Smooth muscle cell (in vitro differentiated cells): ENCODE results near the gene IFI30. TPM values are rescaled to one million over a fixed set of nuclear protein-coding genes. Genes with fewer than 3 reads are reported as not detected.

Source experiments
- DNase-seq: peaks from one replicate; lab custom pipeline; 2025; ENCODE audit not compliant: unreplicated experiment; lab: John Stamatoyannopoulos, UW
- H2AFZ ChIP-seq: fragments of 200-600 bp; sonication (generic); 2 replicates; pipeline ENCODE4 v1.6.0; 2016; ENCODE audit warnings: antibody characterized with exemption, low read depth, mild to moderate bottlenecking
- H3F3A ChIP-seq: fragments of 200-600 bp; sonication (generic); 2 replicates; pipeline ENCODE4 v1.6.0; 2017; ENCODE audit warnings: antibody characterized with exemption, low read depth
- H3K27ac ChIP-seq: fragments of 200-600 bp; sonication (generic); 2 replicates; pipeline ENCODE4 v1.5.1; 2016; ENCODE audit warnings: low read depth, mild to moderate bottlenecking
- H3K27me3 ChIP-seq: fragments of 200-600 bp; sonication (generic); 2 replicates; pipeline ENCODE4 v1.6.1; 2016; ENCODE audit warnings: low read depth, mild to moderate bottlenecking
- H3K36me3 ChIP-seq: fragments of 200-600 bp; sonication (generic); 2 replicates; pipeline ENCODE4 v1.5.1; 2016; ENCODE audit warnings: low read depth
- H3K4me1 ChIP-seq: fragments of 200-600 bp; sonication (generic); 2 replicates; pipeline ENCODE4 v1.5.1; 2016; ENCODE audit warnings: low read depth
- H3K4me2 ChIP-seq: fragments of 200-600 bp; sonication (generic); 2 replicates; pipeline ENCODE4 v1.6.0; 2016; ENCODE audit warnings: mild to moderate bottlenecking
- H3K4me3 ChIP-seq: fragments of 200-600 bp; sonication (generic); 2 replicates; pipeline ENCODE4 v1.5.1; 2016; ENCODE audit warnings: mild to moderate bottlenecking
- H3K79me2 ChIP-seq: fragments of 200-600 bp; sonication (generic); 2 replicates; pipeline ENCODE4 v1.6.0; 2016; ENCODE audit warnings: low read depth, mild to moderate bottlenecking
- H3K9ac ChIP-seq: fragments of 200-600 bp; sonication (generic); 2 replicates; pipeline ENCODE4 v1.6.0; 2016; ENCODE audit warnings: low read depth
- H3K9me3 ChIP-seq: fragments of 200-600 bp; sonication (generic); replicated peaks from 2 replicates; pipeline ENCODE4 v1.5.1; 2016; ENCODE audit warnings: low read depth
- H4K20me1 ChIP-seq: fragments of 200-600 bp; sonication (generic); 2 replicates; pipeline ENCODE4 v1.6.0; 2016; ENCODE audit warnings: low read depth
- CTCF ChIP-seq: fragments of 200-600 bp; sonication (generic); IDR thresholded peaks from 2 replicates; pipeline ENCODE4 v1.5.1; 2017; ENCODE audit warnings: borderline replicate concordance, mild to moderate bottlenecking, antibody characterized with exemption; ENCODE audit not compliant: insufficient read depth, poor library complexity, severe bottlenecking
- WGBS: methylation state at CpG from one replicate; pipeline ENCODE4 v1.1.7; 2016; ENCODE audit warnings: low lambda C conversion rate; 5-methylcytosine and 5-hydroxymethylcytosine counted together
- polyA plus RNA-seq: library from polyadenylated mRNA; unstranded; fragments of >200 nt; fragmentation: Nextera tagmentation; extraction: Ambion mirVana; gene quantifications from 2 replicates; pipeline ENCODE4 v1.2.1, GENCODE V29; 2016
- total RNA-seq: library from RNA; depleted of rRNA; stranded (reverse); fragments of >200 nt; gene quantifications from 2 replicates; pipeline ENCODE4 v1.2.3, GENCODE V29; 2014

IFI30 gene
- total and polyA plus RNA-seq, 2 experiments from 2014 or later: 0.87 to 2.9 TPM

DNA sequence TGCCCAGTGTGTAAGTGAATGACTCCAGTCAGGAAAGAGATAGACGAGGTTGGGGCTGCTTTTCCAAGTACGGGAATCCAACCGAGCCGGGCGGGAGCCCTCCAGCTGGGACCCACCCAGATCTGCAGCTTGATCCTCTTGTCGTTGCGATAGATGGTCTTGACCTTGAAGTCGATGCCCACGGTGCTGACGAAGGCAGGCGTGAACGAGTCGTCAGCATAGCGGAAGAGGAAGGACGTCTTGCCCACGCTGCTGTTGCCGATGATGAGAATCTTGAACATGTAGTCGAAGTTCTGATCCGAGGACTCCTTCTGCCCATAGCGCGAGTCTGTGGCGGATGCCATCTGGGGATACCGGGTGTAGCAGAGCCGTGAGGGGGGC, 28.8 kb downstream of the IFI30 start:
- H4K20me1 ChIP-seq: peaks cover 18% of the 10 kb centered on the region
- TF ChIP-seq CTCF: no peak
- H3F3A ChIP-seq: peaks cover 7% of the 10 kb centered on the region
- no peak overlapping the region for H3K9ac ChIP-seq
- H3K4me3 ChIP-seq: no peak overlapping the region
- 93% methylated on average over 24 of the region's 24 CpGs for WGBS
- no peak overlapping the region for H3K4me2 ChIP-seq
- no peak overlapping the region for H3K27ac ChIP-seq
- no peaks in the 10 kb centered on the region for H3K79me2 ChIP-seq
- no peaks in the 10 kb centered on the region for H3K36me3 ChIP-seq
- peaks cover 18% of the 10 kb centered on the region for H3K4me1 ChIP-seq
- no peak for DNase-seq
- H2AFZ ChIP-seq: no peak overlapping the region
- no peaks in the 10 kb centered on the region for H3K27me3 ChIP-seq
- no peaks in the 10 kb centered on the region for H3K9me3 ChIP-seq

- WGBS: 41% methylated on average over 32 of the region's 32 CpGs
- H3K27ac ChIP-seq: no peak overlapping the region
- peak overlapping the region; percentile 65 for H3K4me3 ChIP-seq
These were observed 29.3 kb downstream of the IFI30 start for GRCh38 chr19:18202778-18203407.

DNA sequence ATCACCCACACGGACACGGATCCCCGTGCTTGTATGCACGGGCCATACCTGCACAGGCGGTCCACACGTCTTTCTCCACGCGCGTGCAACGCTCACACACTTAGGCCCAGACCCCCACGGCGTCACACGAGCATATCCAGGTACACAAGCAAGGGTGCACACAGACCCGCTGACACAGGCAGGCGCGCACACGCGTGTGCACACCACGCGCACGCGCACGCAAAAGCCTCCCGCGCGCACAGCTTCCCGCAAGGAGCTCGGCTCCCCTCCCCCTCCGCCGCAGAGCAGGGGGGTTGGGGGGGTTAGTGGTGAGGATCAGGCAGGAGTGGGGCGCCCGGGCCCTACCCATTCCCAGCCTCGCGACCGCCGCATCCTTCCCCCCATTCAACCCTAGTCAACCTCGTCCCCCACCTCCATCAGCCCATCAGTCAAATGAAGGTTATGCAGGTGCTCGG, 29.8 kb downstream of the IFI30 start:
- H2AFZ ChIP-seq: no peak overlapping the region
- TF ChIP-seq CTCF: no peak
- H3K79me2 ChIP-seq: no peaks in the 10 kb centered on the region
- peaks cover 7% of the 10 kb centered on the region for H3F3A ChIP-seq
- H3K27ac ChIP-seq: no peak overlapping the region
- peak overlapping the region; percentile 85 for H3K4me2 ChIP-seq
- H4K20me1 ChIP-seq: peaks cover 18% of the 10 kb centered on the region
- no peaks in the 10 kb centered on the region for H3K27me3 ChIP-seq
- peak overlapping the region; percentile 65 for H3K4me3 ChIP-seq
- no peaks in the 10 kb centered on the region for H3K9me3 ChIP-seq
- 10% methylated on average over 20 of the region's 38 CpGs for WGBS
- no peak overlapping the region for H3K9ac ChIP-seq
- peaks cover 18% of the 10 kb centered on the region for H3K4me1 ChIP-seq
- no peaks in the 10 kb centered on the region for H3K36me3 ChIP-seq
- no peak for DNase-seq

More at GRCh38 chr19:18202778-18203407, 29.3 kb downstream of the IFI30 start:
- H3F3A ChIP-seq: peaks cover 7% of the 10 kb centered on the region
- peaks cover 18% of the 10 kb centered on the region for H4K20me1 ChIP-seq
- DNase-seq: no peak
- no peaks in the 10 kb centered on the region for H3K27me3 ChIP-seq
- H3K36me3 ChIP-seq: no peaks in the 10 kb centered on the region
- no peaks in the 10 kb centered on the region for H3K9me3 ChIP-seq
- TF ChIP-seq CTCF: peak; percentile 13
- H3K4me1 ChIP-seq: peaks cover 18% of the 10 kb centered on the region
- H3K79me2 ChIP-seq: no peaks in the 10 kb centered on the region
- H3K4me2 ChIP-seq: peak overlapping the region; percentile 85
- H3K9ac ChIP-seq: no peak overlapping the region
- H2AFZ ChIP-seq: no peak overlapping the region
